Prostate gland (tissue), 2 donors: ENCODE results near the gene HDLBP.

Source experiments
- CTCF ChIP-seq, 4 experiments: fragments of 200-600 bp in 2 of 4; fragments of 450-650 bp in 2 of 4; sonication (generic) in 2 of 4; IDR thresholded peaks; 1 replicate in 3 of 4; 2 replicates in 1 of 4; pipeline ENCODE4 v1.5.1; 2016 to 2019; ENCODE audit warnings: antibody characterized with exemption in 4 of 4, mild to moderate bottlenecking in 2 of 4, moderate library complexity in 2 of 4
- POLR2A ChIP-seq: fragments of 450-650 bp; IDR thresholded peaks from one replicate; pipeline ENCODE4 v1.6.1; 2016; ENCODE audit warnings: antibody characterized with exemption, mild to moderate bottlenecking

GRCh38 chr2:241224018-241224850, 91.2 kb downstream of the HDLBP start:
- TF ChIP-seq CTCF (IDR thresholded peaks at IDR 0.05) (no peak), POLR2A (no peak)
